EH (cell line): ENCODE measurements around the gene CAVIN2.

Source experiments
- DNase-seq: peaks from one replicate; pipeline ENCODE4 v3.0.0-alpha.2; 2015; ENCODE audit warnings: low read depth

Gene CAVIN2

GRCh38 chr2:191864628-191865374, 17.9 kb upstream of the CAVIN2 start:
- peak; percentile 72 for DNase-seq

GRCh38 chr2:191863988-191864387, 17.1 kb upstream of the CAVIN2 start:
- DNase-seq: peak; percentile 41

- peak; percentile 62 for DNase-seq
Measured at GRCh38 chr2:191862156-191862775, 15.4 kb upstream of the CAVIN2 start.

GRCh38 chr2:191860760-191861466, 14.0 kb upstream of the CAVIN2 start:
- no peak for DNase-seq

GRCh38 chr2:191859681-191860080, 12.8 kb upstream of the CAVIN2 start:
- no peak for DNase-seq

GRCh38 chr2:191857886-191858285, 11.0 kb upstream of the CAVIN2 start:
- no peak for DNase-seq

GRCh38 chr2:191857259-191857805, 10.4 kb upstream of the CAVIN2 start:
- peak; percentile 52 for DNase-seq

- no peak for DNase-seq
Measured at GRCh38 chr2:191856111-191856876, 9.4 kb upstream of the CAVIN2 start.

GRCh38 chr2:191855382-191855781, 8.5 kb upstream of the CAVIN2 start:
- DNase-seq: no peak

GRCh38 chr2:191854382-191855372, 7.8 kb upstream of the CAVIN2 start:
- DNase-seq: peak; percentile 62

GRCh38 chr2:191853843-191854242, 7.0 kb upstream of the CAVIN2 start:
- no peak for DNase-seq

GRCh38 chr2:191851158-191851557, 4.3 kb upstream of the CAVIN2 start:
- no peak for DNase-seq

GRCh38 chr2:191848771-191849767, 2.2 kb upstream of the CAVIN2 start:
- no peak for DNase-seq

GRCh38 chr2:191847764-191848163, 876 bp upstream of the CAVIN2 start:
- no peak for DNase-seq

GRCh38 chr2:191845876-191846514, 893 bp downstream of the CAVIN2 start:
- no peak for DNase-seq

- DNase-seq: peak; percentile 7
Measured at GRCh38 chr2:191845248-191845715, 1.6 kb downstream of the CAVIN2 start.

GRCh38 chr2:191844706-191845105, 2.2 kb downstream of the CAVIN2 start:
- peak; percentile 19 for DNase-seq

GRCh38 chr2:191840921-191841320, 6.0 kb downstream of the CAVIN2 start:
- no peak for DNase-seq
